GM19043 (cell line): ENCODE data around the gene MAJIN.

Experiments used
- ATAC-seq: cut with Tn5 transposase; IDR thresholded peaks from one replicate; pipeline ENCODE4 v1.9.1; 2021; ENCODE audit warnings: low read depth; ENCODE audit not compliant: unreplicated experiment

MAJIN gene

GRCh38 chr11:64894812-64895452, 77.0 kb downstream of the MAJIN start:
- no peak for ATAC-seq

DNA sequence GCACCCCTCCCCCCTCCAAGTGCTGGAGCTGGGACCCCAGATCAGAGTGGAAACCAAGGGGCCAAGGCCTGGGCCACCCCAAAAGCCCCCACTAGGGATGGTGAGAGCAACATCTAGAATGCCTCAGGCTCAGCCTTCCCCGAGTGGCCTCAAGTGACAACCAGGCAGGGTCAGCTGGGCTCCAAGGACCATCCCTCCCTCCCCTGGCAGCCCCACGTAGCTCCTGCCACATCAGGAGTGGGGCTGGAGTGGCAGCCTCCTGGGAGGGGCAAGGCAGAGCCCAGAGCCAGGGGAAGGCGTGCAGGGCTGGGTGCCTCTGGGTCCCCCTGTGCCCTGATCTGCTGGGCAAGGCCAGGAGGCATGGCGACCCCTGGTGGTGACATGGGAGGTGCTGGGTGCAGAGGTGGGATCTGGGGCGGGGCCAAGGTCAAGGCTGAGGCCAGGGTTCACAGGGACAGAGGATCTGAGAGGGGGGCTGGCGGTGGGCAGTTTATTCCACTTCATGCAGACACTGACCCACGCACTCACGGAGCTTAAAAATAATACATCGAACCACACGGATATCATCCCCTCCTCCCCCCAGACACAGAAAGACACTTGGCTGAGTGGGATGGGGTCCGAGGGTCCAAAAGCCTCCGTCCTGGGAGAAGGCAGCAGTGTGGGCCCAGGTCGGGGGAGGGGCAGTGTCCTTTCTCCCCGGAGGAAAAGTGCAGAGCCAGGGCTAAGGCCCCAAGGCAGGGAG, 77.7 kb downstream of the MAJIN start:
- no peak for ATAC-seq

- ATAC-seq = no peak
These were observed 78.5 kb downstream of the MAJIN start for GRCh38 chr11:64893194-64894069.

- no peak for ATAC-seq
These were observed 79.1 kb downstream of the MAJIN start for GRCh38 chr11:64892838-64893193.

DNA sequence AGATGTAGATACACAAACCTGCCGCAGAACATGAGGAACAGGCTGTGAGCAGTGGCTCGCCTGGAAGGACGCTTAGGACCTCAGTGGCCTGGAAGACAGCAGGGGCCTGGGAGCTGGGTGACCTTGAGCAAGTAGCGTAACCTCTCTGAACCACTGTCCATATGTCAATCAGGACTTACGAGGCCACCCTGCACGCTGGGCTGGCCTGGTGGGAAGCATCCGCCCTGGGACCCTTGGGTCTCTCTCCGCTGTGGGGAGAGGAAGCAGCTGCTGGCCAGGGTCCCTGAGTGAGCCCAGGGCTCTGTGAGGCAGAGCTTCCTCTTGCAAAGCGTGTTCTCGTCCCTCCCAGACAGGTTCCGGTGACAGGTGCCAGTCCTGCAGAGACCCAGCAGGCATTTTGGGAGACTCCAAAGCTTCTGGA, 79.5 kb downstream of the MAJIN start:
- no peak for ATAC-seq

DNA sequence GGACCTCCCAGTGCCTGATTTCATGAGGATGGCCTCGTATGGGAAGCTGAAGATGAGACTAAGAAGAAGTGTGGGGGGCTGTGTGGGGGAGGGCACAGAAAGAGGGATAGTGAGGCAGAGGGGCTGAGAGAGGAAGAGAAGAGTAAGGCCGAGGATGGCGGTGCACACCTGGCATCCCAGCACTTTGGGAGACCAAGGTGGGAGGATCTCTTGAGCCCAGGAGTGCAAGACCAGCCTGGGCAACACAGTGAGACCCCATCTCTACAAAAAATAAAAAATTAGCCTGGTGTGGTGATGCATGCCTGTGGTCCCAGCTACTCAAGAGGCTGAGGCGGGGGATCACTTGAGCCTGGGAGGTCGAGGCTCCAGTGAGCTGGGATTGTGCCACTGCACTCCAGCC, 80.0 kb downstream of the MAJIN start:
- no peak for ATAC-seq

- ATAC-seq = no peak
These were observed 80.6 kb downstream of the MAJIN start for GRCh38 chr11:64891215-64891848.

- no peak for ATAC-seq
These were observed 81.4 kb downstream of the MAJIN start for GRCh38 chr11:64890522-64890939.

DNA sequence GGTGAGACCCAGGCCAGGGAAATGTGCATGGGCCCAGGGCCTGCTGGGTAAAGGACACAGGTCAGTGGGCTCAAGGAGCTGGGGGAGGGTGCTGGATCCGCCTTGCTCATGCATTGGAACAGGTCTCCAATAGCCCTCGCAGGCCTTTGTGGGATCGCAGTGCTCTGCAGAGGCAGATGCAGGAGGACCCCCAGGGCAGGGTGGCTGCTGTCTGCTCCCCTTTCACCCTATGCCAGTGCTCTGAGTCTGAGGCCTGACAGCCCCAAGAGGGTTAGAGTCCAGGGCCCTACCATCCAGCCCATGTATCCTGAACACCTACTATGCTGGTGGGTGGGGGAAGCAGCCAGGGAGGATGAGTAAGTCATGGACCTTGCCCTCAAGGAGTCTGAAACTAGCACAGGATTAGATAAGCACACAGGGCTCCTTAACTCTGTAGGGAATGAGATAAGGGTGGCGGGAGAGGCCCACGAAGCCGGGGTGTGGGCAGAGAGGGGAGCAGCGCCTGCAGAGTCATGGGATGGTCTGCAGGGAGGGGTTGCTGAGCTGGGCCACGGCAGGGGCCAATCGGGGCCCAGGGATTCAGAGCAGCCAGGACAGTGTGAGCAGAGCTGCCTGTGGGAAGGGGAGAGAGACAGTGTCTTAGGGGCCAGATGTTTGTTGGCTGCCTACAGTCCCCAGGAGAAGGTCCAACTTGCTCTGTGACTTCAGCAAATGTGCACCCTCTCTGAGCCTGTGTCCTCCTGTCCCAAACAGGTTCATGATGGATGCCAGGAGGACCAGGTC, 83.0 kb downstream of the MAJIN start:
- ATAC-seq = no peak

DNA sequence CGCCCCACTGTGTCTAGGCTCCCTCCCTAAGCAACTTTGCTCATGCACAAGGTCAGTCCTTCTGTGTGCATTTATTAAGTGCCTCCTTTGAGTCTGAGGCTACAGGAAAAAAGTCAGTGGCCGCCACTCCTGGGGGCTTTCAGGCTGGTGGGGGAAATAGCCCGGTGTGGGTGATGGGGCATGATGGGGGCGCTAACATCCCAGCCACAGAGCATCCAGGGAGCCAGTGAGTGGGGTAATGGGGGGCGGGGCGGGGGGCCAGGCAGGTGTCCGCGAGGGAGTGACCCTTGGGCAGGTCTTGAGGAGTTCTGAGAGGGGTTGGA, 83.5 kb downstream of the MAJIN start:
- no peak for ATAC-seq
